ENCODE data around the gene ELMOD3.

ELMOD3 gene

DNA sequence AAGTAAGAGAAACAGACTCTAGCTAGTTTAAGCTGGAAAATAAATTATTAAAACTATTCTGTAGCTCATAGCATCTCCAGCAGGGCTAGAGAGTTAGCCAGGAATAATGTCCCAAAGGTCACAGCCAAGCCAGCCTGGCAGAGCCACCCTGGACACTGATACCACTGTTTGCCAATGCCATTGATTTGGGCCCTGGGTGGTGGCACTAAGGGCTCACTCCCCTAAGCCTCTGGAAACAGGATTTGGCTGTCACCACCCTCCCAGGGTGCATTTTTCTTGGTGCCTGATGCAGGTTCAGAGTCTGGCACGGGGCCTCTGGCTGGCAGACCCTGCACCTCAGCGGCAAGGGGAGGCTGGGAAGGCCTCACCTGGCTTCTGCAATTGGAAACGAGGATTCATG lies 71.0 kb downstream of the ELMOD3 start:
- no peak for DNase-seq (ENCODE audit: extremely low spot score)
- ChIA-PET POLR2A (interaction anchor here (1.6 kb wide), 1 partner anchor 113 kb away, joined by 5 read pairs; no protein-coding TSS in a partner anchor), CTCF (interaction anchor here (0.8 to 1.2 kb wide), 4 partner anchors 12 to 128 kb away, joined by 3 to 4 read pairs (median 3); no protein-coding TSS in a partner anchor)
- TF ChIP-seq, protein P1, sequence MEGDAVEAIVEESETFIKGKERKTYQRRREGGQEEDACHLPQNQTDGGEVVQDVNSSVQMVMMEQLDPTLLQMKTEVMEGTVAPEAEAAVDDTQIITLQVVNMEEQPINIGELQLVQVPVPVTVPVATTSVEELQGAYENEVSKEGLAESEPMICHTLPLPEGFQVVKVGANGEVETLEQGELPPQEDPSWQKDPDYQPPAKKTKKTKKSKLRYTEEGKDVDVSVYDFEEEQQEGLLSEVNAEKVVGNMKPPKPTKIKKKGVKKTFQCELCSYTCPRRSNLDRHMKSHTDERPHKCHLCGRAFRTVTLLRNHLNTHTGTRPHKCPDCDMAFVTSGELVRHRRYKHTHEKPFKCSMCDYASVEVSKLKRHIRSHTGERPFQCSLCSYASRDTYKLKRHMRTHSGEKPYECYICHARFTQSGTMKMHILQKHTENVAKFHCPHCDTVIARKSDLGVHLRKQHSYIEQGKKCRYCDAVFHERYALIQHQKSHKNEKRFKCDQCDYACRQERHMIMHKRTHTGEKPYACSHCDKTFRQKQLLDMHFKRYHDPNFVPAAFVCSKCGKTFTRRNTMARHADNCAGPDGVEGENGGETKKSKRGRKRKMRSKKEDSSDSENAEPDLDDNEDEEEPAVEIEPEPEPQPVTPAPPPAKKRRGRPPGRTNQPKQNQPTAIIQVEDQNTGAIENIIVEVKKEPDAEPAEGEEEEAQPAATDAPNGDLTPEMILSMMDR (IDR thresholded peaks at IDR 0.05; ENCODE audit: control extremely low read depth, extremely low read depth, low read depth, missing control alignments) = no peak

DNA sequence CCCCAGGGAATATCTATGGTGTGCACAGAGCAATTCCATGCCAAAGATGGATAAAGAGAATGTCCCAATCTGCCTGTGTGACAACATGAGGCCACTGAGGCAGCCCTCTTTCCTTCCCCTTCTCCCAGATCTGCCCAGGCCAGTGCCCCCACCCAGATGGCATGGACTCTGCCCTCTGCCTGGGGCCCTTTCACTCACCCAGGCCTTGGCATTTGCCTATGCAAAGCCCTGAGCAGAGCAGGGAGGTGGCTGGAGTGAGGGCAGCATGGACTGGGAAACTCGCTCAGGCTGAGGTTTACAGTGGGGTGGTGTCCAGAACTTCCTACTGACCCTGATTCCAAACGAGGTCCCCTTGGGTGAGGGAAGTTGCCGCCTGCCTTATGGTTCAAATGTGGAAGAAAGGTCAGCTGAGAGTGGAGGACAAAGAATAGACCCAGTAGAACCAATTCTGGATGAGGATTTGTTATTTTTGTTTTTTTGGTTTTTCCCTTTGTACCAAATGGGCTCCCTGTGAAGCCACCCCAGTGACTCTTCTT lies 72.8 kb downstream of the ELMOD3 start:
- no peak for DNase-seq (ENCODE audit: extremely low spot score)
- TF ChIP-seq, protein P1 (IDR thresholded peaks at IDR 0.05; ENCODE audit: control extremely low read depth, extremely low read depth, low read depth, missing control alignments) = no peak
- ChIA-PET CTCF (interaction anchor here (1.1 to 5.0 kb wide), 2 partner anchors 7 to 10 kb away, joined by 6 to 37 read pairs; partner anchors contain the start of gene SH2D6), POLR2A (no interaction called here)

DNA sequence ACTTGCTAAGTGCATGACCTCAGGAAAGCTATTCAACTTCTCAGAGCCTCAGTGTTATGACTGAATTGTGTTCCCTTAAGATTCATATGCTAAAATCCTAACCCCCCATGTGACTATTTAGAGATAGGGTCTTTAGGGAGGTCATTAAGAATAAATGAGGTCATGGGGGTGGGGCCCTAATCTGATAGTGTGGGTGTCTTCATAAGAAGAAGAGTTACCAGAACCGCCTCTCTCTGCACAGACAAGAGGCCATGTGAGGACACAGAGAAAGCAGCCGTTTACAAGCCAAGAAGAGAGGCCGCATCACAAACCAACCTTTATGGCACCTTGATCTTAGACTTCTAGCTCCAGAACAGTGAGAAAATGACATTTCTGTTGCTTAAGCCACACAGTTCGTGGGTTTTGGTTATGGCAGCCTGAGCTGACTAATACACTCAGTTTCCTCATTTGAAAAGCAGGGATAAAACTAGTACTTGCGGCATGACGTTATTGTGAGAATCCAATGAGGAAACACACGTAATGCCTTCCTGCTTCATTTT lies 73.8 kb downstream of the ELMOD3 start:
- POLR2A ChIA-PET = interaction anchor here (0.5 to 3.2 kb wide), 2 partner anchors 9 to 110 kb away, joined by 4 to 10 read pairs; partner anchors contain the start of gene MAT2A

DNA sequence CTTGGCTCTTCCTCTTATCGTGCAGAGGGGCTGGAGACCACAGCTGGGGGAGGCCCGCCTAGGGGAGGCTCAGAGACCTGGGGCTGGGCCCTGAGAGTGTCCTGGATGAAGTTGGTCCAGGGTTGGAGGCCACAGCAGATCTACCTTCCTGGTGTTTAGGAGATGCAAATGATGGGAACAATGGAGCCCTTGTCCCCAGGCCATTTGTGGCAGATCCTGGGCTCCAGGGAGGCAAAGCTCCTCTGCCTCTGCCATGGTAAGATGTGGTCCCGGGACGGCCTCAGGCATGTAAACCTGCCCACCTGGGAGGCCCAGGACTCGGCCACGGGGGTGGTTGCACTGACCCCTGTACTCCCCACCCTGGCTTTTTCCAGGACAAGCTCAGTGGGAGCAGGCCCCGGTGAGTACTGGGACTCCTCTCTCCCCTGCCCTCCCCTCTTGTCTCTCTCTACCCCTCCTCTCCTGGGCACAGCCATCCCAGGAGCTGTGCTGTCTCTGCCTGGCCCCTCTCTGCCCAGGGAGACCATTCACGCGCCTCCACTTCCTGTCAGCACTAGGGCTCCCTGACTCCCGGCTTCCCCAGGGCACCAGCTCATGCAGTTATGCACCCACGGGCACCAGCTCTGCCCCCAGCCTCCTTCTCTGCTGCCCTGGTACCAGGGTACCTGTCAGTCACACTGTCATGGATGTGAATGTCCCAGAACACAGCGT lies 74.8 kb downstream of the ELMOD3 start:
- no peak for DNase-seq (ENCODE audit: extremely low spot score)
- ChIA-PET CTCF (interaction anchor here (1.4 to 5.0 kb wide), 5 partner anchors 9 to 131 kb away, joined by 4 to 37 read pairs (median 6); partner anchors contain the start of genes MAT2A and SH2D6), POLR2A (interaction anchor here (3.2 kb wide), 1 partner anchor 109 kb away, joined by 10 read pairs; the partner anchor contains the start of gene MAT2A)
- TF ChIP-seq, protein P1 (IDR thresholded peaks at IDR 0.05; ENCODE audit: control extremely low read depth, extremely low read depth, low read depth, missing control alignments) = no peak

More for the DNA sequence above, 73.8 kb downstream of the ELMOD3 start:
- CTCF ChIA-PET = interaction anchor here (1.1 to 5.0 kb wide), 5 partner anchors 8 to 132 kb away, joined by 4 to 37 read pairs (median 6); partner anchors contain the start of genes MAT2A and SH2D6
- TF ChIP-seq, protein P1 (IDR thresholded peaks at IDR 0.05; ENCODE audit: control extremely low read depth, extremely low read depth, low read depth, missing control alignments) = no peak
- no peak for DNase-seq (ENCODE audit: extremely low spot score)

DNA sequence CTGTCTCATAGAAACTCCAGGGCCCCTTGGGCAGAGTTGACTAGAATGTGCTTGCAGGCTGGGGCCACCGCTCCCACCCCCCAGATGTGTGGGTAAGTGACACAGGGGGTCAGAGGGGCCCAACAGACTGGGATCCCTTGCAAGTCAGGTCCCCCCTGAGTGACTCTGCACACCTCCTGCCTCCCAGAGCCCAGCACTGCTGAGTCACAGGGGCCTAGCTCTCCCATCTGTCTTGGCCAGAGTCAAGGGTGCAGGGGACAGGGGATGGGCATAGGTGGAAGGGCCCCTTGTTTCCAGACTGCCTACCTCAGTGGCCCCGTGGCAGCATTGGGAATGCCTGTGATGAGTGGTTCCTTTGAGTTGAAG lies 75.3 kb downstream of the ELMOD3 start:
- POLR2A ChIA-PET = interaction anchor here (3.2 kb wide), 1 partner anchor 109 kb away, joined by 10 read pairs; the partner anchor contains the start of gene MAT2A
- TF ChIP-seq, protein P1 (IDR thresholded peaks at IDR 0.05; ENCODE audit: control extremely low read depth, extremely low read depth, low read depth, missing control alignments) = no peak
- CTCF ChIA-PET = interaction anchor here (1.5 to 5.0 kb wide), 4 partner anchors 10 to 131 kb away, joined by 4 to 37 read pairs (median 6); partner anchors contain the start of gene SH2D6
- no peak for DNase-seq (ENCODE audit: extremely low spot score)

Measured in GM10248 (cell line).